Fibroblast of mammary gland (primary cell): ENCODE results near the gene DIPK1C.

Source experiments
- DNase-seq: peaks from one replicate; pipeline ENCODE4 v3.0.0-alpha.2; 2010; ENCODE audit warnings: low read depth
- H3K4me3 ChIP-seq: 2 replicates; pipeline ENCODE4 v1.5.1; 2011; ENCODE audit warnings: low read depth, mild to moderate bottlenecking, low read length, moderate library complexity; ENCODE audit not compliant: control insufficient read depth
- CTCF ChIP-seq: conservative IDR thresholded peaks from 2 replicates; pipeline ENCODE4 v1.5.1; 2011; ENCODE audit warnings: low read depth, low read length, inconsistent platforms; ENCODE audit not compliant: control insufficient read depth, insufficient read depth

The DIPK1C gene

DNA sequence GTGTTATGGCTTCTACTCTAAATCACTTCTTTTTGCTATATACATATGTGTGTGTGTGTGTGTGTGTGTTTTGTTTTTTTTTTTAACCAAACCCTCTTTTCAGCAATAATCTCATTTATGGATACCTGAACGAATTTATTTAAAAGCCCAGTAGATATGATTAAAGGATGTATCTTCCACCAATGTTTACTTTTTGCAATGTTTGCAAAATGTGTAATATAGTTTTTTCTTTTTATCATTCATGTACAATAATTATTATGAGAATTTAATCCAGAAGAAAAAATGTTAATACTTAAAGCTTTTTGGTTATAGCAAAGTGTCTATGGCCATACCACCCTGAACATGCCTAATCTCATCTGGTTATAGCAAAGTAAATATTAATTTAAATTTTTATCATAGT is 37.4 kb upstream of the DIPK1C start:
- no peak for DNase-seq
- no peak for TF ChIP-seq CTCF
- no peak overlapping the region for H3K4me3 ChIP-seq

- H3K4me3 ChIP-seq, result no peak overlapping the region
- TF ChIP-seq CTCF, result peak; percentile 40
- DNase-seq, result peak; percentile 63
These were observed 36.6 kb upstream of the DIPK1C start for GRCh38 chr18:74493689-74494088.

GRCh38 chr18:74492259-74492658 is 35.2 kb upstream of the DIPK1C start:
- DNase-seq, result no peak
- no peak for TF ChIP-seq CTCF
- no peak overlapping the region for H3K4me3 ChIP-seq

- DNase-seq, result peak; percentile 29
- no peak for TF ChIP-seq CTCF
- no peak overlapping the region for H3K4me3 ChIP-seq
These were observed 32.6 kb upstream of the DIPK1C start for GRCh38 chr18:74489676-74490075.

GRCh38 chr18:74488864-74489263 is 31.8 kb upstream of the DIPK1C start:
- no peak for DNase-seq
- TF ChIP-seq CTCF, result no peak
- no peak overlapping the region for H3K4me3 ChIP-seq

GRCh38 chr18:74488354-74488753 is 31.2 kb upstream of the DIPK1C start:
- DNase-seq, result no peak
- TF ChIP-seq CTCF, result no peak
- H3K4me3 ChIP-seq, result no peak overlapping the region
